HG03571 (cell line): ENCODE measurements around the gene SNX22.
"Not testable (repeated sequence)": the region's sequence is repeated elsewhere in the genome, so short reads cannot be mapped to it uniquely, and the experiment has no call there.

Experiments used
- ATAC-seq: cut with Tn5 transposase; IDR thresholded peaks from one replicate; pipeline ENCODE4 v1.9.1; 2021; ENCODE audit not compliant: unreplicated experiment

Gene SNX22

GRCh38 chr15:64151727-64152506 is at the start of gene SNX22:
Gene SNX22 (plus strand): TSS chr15:64151731. CDS start chr15:64151776, 45 bp downstream.
- ATAC-seq: peak; percentile 1

GRCh38 chr15:64102497-64102896 is 49.0 kb upstream of the SNX22 start:
- no peak for ATAC-seq

- no peak for ATAC-seq
Observed at GRCh38 chr15:64105113-64105704, 46.3 kb upstream of the SNX22 start.

GRCh38 chr15:64107337-64107736 is 44.2 kb upstream of the SNX22 start:
- ATAC-seq: no peak

- ATAC-seq: not testable (repeated sequence)
Observed at GRCh38 chr15:64110108-64110701, 41.3 kb upstream of the SNX22 start.

- ATAC-seq: no peak
Observed at GRCh38 chr15:64110950-64111678, 40.4 kb upstream of the SNX22 start.

- no peak for ATAC-seq
Observed at GRCh38 chr15:64111679-64112050, 39.9 kb upstream of the SNX22 start.

GRCh38 chr15:64112073-64112772 is 39.3 kb upstream of the SNX22 start:
- ATAC-seq: no peak

GRCh38 chr15:64112904-64113303 is 38.6 kb upstream of the SNX22 start:
- no peak for ATAC-seq

GRCh38 chr15:64117759-64118487 is 33.6 kb upstream of the SNX22 start:
- no peak for ATAC-seq

GRCh38 chr15:64120322-64120721 is 31.2 kb upstream of the SNX22 start:
- ATAC-seq: not testable (repeated sequence)

- no peak for ATAC-seq
Observed at GRCh38 chr15:64121614-64122013, 29.9 kb upstream of the SNX22 start.

- no peak for ATAC-seq
Observed at GRCh38 chr15:64122444-64122843, 29.1 kb upstream of the SNX22 start.

- ATAC-seq: no peak
Observed at GRCh38 chr15:64122936-64123351, 28.6 kb upstream of the SNX22 start.

GRCh38 chr15:64125978-64126377 is 25.6 kb upstream of the SNX22 start:
- ATAC-seq: no peak

GRCh38 chr15:64127521-64128270 is 23.8 kb upstream of the SNX22 start:
- ATAC-seq: no peak

- no peak for ATAC-seq
Observed at GRCh38 chr15:64130159-64130558, 21.4 kb upstream of the SNX22 start.

- no peak for ATAC-seq
Observed at GRCh38 chr15:64131547-64131946, 20.0 kb upstream of the SNX22 start.

- no peak for ATAC-seq
Observed at GRCh38 chr15:64132217-64132616, 19.3 kb upstream of the SNX22 start.
